Measurements from ENCODE around the gene IFIT1B. TPM values are rescaled to one million over a fixed set of nuclear protein-coding genes. Genes with fewer than 3 reads are reported as not detected.
A peak's percentile ranks its signal among the peaks of the same experiment; 100 is the strongest.

IFIT1B gene
- total and polyA plus RNA-seq, 4 donors: 0.21 to 3.7 TPM; not detected in 2

DNA sequence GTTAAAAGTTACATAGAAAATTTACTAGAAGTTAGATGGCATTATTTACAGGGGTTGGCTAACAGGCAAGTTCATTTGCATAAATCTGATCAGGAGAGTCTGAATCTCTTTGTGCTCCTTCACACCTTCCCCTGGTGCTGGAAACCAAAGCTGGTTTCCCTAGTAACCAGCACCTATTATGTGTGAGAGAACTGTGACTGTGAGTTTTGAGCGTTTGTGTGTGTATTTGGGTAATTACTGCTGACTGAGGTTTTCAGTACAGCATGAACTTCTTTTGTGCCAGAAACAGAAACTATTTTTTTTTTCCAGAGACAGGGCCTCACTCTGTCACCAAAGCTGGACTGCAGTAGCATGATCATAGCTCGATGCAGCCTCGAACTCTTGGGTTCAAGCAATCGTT, 10.3 kb upstream of the IFIT1B start:
- Histone ChIP-seq H3K36me3 (ENCODE audit: control insufficient read depth in 4 of 4, insufficient read depth in 4 of 4, low read length in 4 of 4) (no peaks in the 10 kb centered on the region), H3K9ac (ENCODE audit: insufficient read depth in 1 of 2, low read length in 2 of 2) (peak overlapping the region in 1 of 2 donors; percentile 44), H3K4me3 (no peak overlapping the region), H3K27ac (ENCODE audit: low read depth in 1 of 2, low read length in 1 of 2) (no peak overlapping the region), H3K27me3 (ENCODE audit: control insufficient read depth in 3 of 3, insufficient read depth in 3 of 3, low read length in 2 of 3) (no peaks in the 10 kb centered on the region), H3K9me3 (ENCODE audit: control insufficient read depth in 4 of 4, insufficient read depth in 3 of 4, low read length in 3 of 4) (no peaks in the 10 kb centered on the region), H3K4me1 (ENCODE audit: control insufficient read depth in 5 of 5, insufficient read depth in 5 of 5, low read length in 5 of 5) (peaks cover 4 to 31% (median 16%) of the 10 kb centered on the region in 5 donors)
- WGBS, 2 donors: 67 to 78% methylated on average over 4 of the region's 4 CpGs
- ATAC-seq (ENCODE audit: insufficient read depth, low FRiP score) (no peak), DNase-seq (peak; percentile 58 to 88 (median 87))
- TF ChIP-seq, protein P1, sequence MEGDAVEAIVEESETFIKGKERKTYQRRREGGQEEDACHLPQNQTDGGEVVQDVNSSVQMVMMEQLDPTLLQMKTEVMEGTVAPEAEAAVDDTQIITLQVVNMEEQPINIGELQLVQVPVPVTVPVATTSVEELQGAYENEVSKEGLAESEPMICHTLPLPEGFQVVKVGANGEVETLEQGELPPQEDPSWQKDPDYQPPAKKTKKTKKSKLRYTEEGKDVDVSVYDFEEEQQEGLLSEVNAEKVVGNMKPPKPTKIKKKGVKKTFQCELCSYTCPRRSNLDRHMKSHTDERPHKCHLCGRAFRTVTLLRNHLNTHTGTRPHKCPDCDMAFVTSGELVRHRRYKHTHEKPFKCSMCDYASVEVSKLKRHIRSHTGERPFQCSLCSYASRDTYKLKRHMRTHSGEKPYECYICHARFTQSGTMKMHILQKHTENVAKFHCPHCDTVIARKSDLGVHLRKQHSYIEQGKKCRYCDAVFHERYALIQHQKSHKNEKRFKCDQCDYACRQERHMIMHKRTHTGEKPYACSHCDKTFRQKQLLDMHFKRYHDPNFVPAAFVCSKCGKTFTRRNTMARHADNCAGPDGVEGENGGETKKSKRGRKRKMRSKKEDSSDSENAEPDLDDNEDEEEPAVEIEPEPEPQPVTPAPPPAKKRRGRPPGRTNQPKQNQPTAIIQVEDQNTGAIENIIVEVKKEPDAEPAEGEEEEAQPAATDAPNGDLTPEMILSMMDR (IDR thresholded peaks at IDR 0.05; ENCODE audit: control extremely low read depth, extremely low read depth): no peak

- Histone ChIP-seq H3K4me3 (no peak overlapping the region), H3K36me3 (ENCODE audit: control insufficient read depth in 4 of 4, insufficient read depth in 4 of 4, low read length in 4 of 4) (no peaks in the 10 kb centered on the region), H3K27me3 (ENCODE audit: control insufficient read depth in 3 of 3, insufficient read depth in 3 of 3, low read length in 2 of 3) (no peaks in the 10 kb centered on the region), H3K27ac (ENCODE audit: low read depth in 1 of 2, low read length in 1 of 2) (no peak overlapping the region), H3K9ac (ENCODE audit: insufficient read depth in 1 of 2, low read length in 2 of 2) (peak overlapping the region in 1 of 2 donors; percentile 44), H3K9me3 (ENCODE audit: control insufficient read depth in 4 of 4, insufficient read depth in 3 of 4, low read length in 3 of 4) (no peaks in the 10 kb centered on the region), H3K4me1 (ENCODE audit: control insufficient read depth in 5 of 5, insufficient read depth in 5 of 5, low read length in 5 of 5) (peaks cover 4 to 31% (median 16%) of the 10 kb centered on the region in 5 donors)
- no peak for ATAC-seq (ENCODE audit: insufficient read depth, low FRiP score)
- 67 to 78% methylated on average over 1 of the region's 1 CpG for whole genome bisulfite sequencing, 2 donors
- TF ChIP-seq, protein P1 (IDR thresholded peaks at IDR 0.05; ENCODE audit: control extremely low read depth, extremely low read depth): no peak
- DNase-seq: no peak
Measured at GRCh38 chr10:89368129-89368528, 9.7 kb upstream of the IFIT1B start.

DNA sequence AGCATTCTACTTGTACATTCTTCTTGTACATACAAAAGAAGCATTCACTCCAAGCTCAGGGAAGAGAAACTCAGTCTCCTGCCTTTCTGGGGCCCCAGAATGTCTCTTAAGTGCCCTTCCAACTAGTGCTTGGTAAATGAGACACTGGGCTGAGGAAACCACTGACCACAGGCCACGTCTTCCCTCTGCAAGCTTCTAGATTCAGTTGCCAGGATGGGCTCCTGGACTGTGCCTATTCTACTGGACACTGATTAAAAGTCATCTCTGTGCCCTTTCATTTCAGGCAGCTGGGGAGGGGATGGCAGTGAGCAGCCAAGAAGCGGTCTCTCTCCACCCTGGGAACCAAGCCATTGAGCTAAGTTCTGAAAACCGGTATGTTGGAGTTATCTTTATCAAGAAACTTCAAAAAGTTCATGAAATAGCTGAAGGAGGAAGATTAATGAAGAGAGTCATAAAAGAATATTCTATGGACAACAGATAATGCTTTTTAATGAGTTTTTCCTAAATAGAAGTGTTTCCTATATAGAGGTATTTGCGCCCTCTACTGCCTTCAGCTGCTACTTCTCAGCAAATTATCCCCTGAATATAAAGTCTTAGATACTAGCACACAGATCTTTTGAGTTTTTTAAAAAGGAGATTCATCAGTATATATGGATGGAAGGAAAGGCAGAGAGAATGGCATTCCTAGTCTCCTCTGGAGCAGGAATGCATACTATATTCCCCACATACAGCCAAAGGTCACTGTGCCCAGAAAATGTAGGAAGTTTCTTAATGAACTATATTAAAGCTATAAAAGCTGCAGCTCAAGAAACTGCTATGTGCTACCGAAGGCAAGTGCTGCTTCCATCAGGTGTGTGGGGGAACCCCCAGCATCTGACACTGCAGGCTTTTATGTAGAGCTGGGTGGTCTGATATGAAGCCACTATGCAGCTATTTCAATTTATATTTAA, 8.4 kb upstream of the IFIT1B start:
- Histone ChIP-seq H3K9ac (ENCODE audit: insufficient read depth in 1 of 2, low read length in 2 of 2) (peak overlapping the region in 1 of 2 donors; percentile 2), H3K9me3 (ENCODE audit: control insufficient read depth in 4 of 4, insufficient read depth in 3 of 4, low read length in 3 of 4) (no peaks in the 10 kb centered on the region), H3K36me3 (ENCODE audit: control insufficient read depth in 4 of 4, insufficient read depth in 4 of 4, low read length in 4 of 4) (no peaks in the 10 kb centered on the region), H3K27me3 (ENCODE audit: control insufficient read depth in 3 of 3, insufficient read depth in 3 of 3, low read length in 2 of 3) (no peaks in the 10 kb centered on the region), H3K4me1 (ENCODE audit: control insufficient read depth in 5 of 5, insufficient read depth in 5 of 5, low read length in 5 of 5) (peaks cover 4 to 43% (median 20%) of the 10 kb centered on the region in 5 donors), H3K27ac (ENCODE audit: low read depth in 1 of 2, low read length in 1 of 2) (no peak overlapping the region), H3K4me3 (no peak overlapping the region)
- ATAC-seq (ENCODE audit: insufficient read depth, low FRiP score) (no peak), DNase-seq (peak; percentile 31 to 83 (median 78))
- TF ChIP-seq, protein P1 (IDR thresholded peaks at IDR 0.05; ENCODE audit: control extremely low read depth, extremely low read depth): peak; percentile 17
- WGBS, 2 donors: 59% methylated on average over 5 of the region's 5 CpGs

Data from lung (tissue), 12 donors.